Measurements from ENCODE around the gene OSTC. TPM values are rescaled to one million over a fixed set of nuclear protein-coding genes. Genes with fewer than 3 reads are reported as not detected.

Gene OSTC
- total and polyA plus RNA-seq, 12 donors: 21.8 to 113 (median 27.2) TPM

- Histone ChIP-seq H3K4me3 (no peak overlapping the region), H3K36me3 (peaks cover 0 to 96% (median 19%) of the 10 kb centered on the region in 9 donors), H3K4me1 (no peaks in the 10 kb centered on the region), H3K27me3 (no peaks in the 10 kb centered on the region), H3K27ac (no peak overlapping the region), H3K9me3 (no peaks in the 10 kb centered on the region)
- DNase-seq (no peak), ATAC-seq (no peak)
- intact Hi-C loops (cut with DNase I): no loop called here
- 64 to 71% methylated on average over 3 of the region's 3 CpGs for whole genome bisulfite sequencing, 2 donors
- TF ChIP-seq CTCF (IDR thresholded peaks at IDR 0.05): no peak
Measured at GRCh38 chr4:108662629-108663028, 12.2 kb downstream of the OSTC start.

- Histone ChIP-seq H3K27me3 (no peaks in the 10 kb centered on the region), H3K4me1 (no peaks in the 10 kb centered on the region), H3K36me3 (peaks cover 0 to 47% (median 0%) of the 10 kb centered on the region in 9 donors), H3K4me3 (no peak overlapping the region), H3K9me3 (no peaks in the 10 kb centered on the region), H3K27ac (no peak overlapping the region)
- intact Hi-C loops (cut with DNase I): loop anchor here in 1 of 10 donors (10.0 kb wide), 1 partner anchor 150 kb away; no protein-coding TSS in a partner anchor
- DNase-seq: no peak
- no peak for TF ChIP-seq CTCF (IDR thresholded peaks at IDR 0.05)
- WGBS, 2 donors: 72 to 86% methylated on average over 4 of the region's 4 CpGs
- no peak for ATAC-seq
Measured at GRCh38 chr4:108674356-108674977, 24.1 kb downstream of the OSTC start.

GRCh38 chr4:108681321-108681809 lies 31.0 kb downstream of the OSTC start:
- TF ChIP-seq CTCF (IDR thresholded peaks at IDR 0.05): no peak
- 76 to 88% methylated on average over 5 of the region's 5 CpGs for WGBS, 2 donors
- no peaks in the 10 kb centered on the region for H3K9me3 ChIP-seq
- ATAC-seq (peak in 1 of 8 donors; percentile 37), DNase-seq (no peak)
- H3K27ac ChIP-seq: no peak overlapping the region
- intact Hi-C loops (cut with DNase I): loop anchor here in 5 of 10 donors (10.0 kb wide), 1 partner anchor 723 kb away; no protein-coding TSS in a partner anchor
- H3K4me1 ChIP-seq: no peaks in the 10 kb centered on the region
- no peak overlapping the region for H3K4me3 ChIP-seq
- H3K27me3 ChIP-seq: no peaks in the 10 kb centered on the region
- peaks cover 0 to 17% (median 0%) of the 10 kb centered on the region in 9 donors for H3K36me3 ChIP-seq

GRCh38 chr4:108683479-108683878 lies 33.1 kb downstream of the OSTC start:
- H3K36me3 ChIP-seq: peaks cover 0 to 3% (median 0%) of the 10 kb centered on the region in 9 donors
- no peaks in the 10 kb centered on the region for H3K9me3 ChIP-seq
- 33 to 43% methylated on average over 5 of the region's 5 CpGs for WGBS, 2 donors
- no peak overlapping the region for H3K4me3 ChIP-seq
- peak in 6 of 9 donors; percentile 20 to 44 (median 32) for TF ChIP-seq CTCF (IDR thresholded peaks at IDR 0.05)
- intact Hi-C loops (cut with DNase I): loop anchor here in 5 of 10 donors (10.0 kb wide), 1 partner anchor 721 kb away; no protein-coding TSS in a partner anchor
- no peak for DNase-seq
- H3K27me3 ChIP-seq: no peaks in the 10 kb centered on the region
- no peak for ATAC-seq
- H3K4me1 ChIP-seq: no peaks in the 10 kb centered on the region
- no peak overlapping the region for H3K27ac ChIP-seq

Measured in heart right ventricle (tissue), 16 donors.